Activated CD8-positive, alpha-beta memory T cell treated with anti-CD3 and anti-CD28 coated beads, Interleukin-2, amount 10 ng/mL, durations not matched to agents 7 days and 5 days (primary cell): ENCODE results near the gene IL17C. TPM values are rescaled to one million over a fixed set of nuclear protein-coding genes. Genes with fewer than 3 reads are reported as not detected.
"Not testable (repeated sequence)": the region's sequence is repeated elsewhere in the genome, so short reads cannot be mapped to it uniquely, and the experiment has no call there.

Experiments
- ATAC-seq: fragments of 150-1000 bp; cut with Tn5 transposase; one replicate; pipeline ENCODE4 v1.10.0; 2021; ENCODE audit warnings: moderate library complexity
- CTCF ChIA-PET: fragments of 350-600 bp; sonication (Branson Sonifier 250); formaldehyde crosslinking; loops from one replicate; lab custom pipeline; 2021; ENCODE audit warnings: antibody characterized with exemption; lab: Charles Lee
- DNase-seq: peaks from one replicate; pipeline ENCODE4 v3.0.0-alpha.2; 2020
- H3K27ac Mint-ChIP-seq: one replicate; pipeline ENCODE4 v1.8.0; 2021; ENCODE audit warnings: mild to moderate bottlenecking, mixed read lengths
- H3K27me3 Mint-ChIP-seq: one replicate; pipeline ENCODE4 v1.8.0; 2021; ENCODE audit warnings: mixed read lengths
- H3K36me3 Mint-ChIP-seq: one replicate; pipeline ENCODE4 v1.8.0; 2021; ENCODE audit warnings: mild to moderate bottlenecking, mixed read lengths
- H3K4me1 Mint-ChIP-seq: one replicate; pipeline ENCODE4 v1.8.0; 2021; ENCODE audit warnings: mixed read lengths
- H3K4me3 Mint-ChIP-seq: one replicate; pipeline ENCODE4 v1.8.0; 2021; ENCODE audit warnings: mild to moderate bottlenecking, moderate library complexity, mixed read lengths
- H3K9me3 Mint-ChIP-seq: one replicate; pipeline ENCODE4 v1.8.0; 2022; ENCODE audit warnings: low read depth, mixed read lengths
- total RNA-seq, 2 experiments: library from RNA; stranded (reverse); gene quantifications; one replicate each; pipeline ENCODE4 v1.2.3, GENCODE V29; 2021

Gene IL17C
- total RNA-seq, 2 experiments from 2014 or later = 0.29 TPM; not detected in 1

- DNase-seq (no peak), ATAC-seq (no peak)
- Mint-ChIP-seq H3K9me3 (no peaks in the 10 kb centered on the region), H3K4me3 (no peak overlapping the region), H3K27me3 (no peaks in the 10 kb centered on the region), H3K27ac (no peak overlapping the region), H3K36me3 (peaks cover 29% of the 10 kb centered on the region), H3K4me1 (peaks cover 6% of the 10 kb centered on the region)
- CTCF ChIA-PET = no interaction called here
Observed at GRCh38 chr16:88599825-88600538, 38.4 kb upstream of the IL17C start.

DNA sequence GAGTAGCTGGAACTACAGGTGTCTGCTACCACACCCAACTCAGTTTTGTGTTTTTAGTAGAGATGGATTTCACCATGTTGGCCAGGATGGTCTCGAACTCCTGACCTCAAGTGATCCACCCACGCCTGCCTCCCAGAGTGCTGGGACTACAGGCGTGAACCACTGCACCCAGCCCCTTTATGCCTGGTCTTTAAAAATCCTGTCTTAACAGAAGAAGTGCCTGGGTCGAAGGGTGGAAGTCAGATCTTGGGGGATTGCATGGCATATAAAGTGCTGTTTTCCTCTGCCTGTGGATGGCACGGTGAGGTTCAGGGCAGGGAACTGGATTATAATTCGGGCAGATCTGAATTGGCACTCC is 37.9 kb upstream of the IL17C start:
- H3K27ac Mint-ChIP-seq = no peak overlapping the region
- H3K36me3 Mint-ChIP-seq = peaks cover 28% of the 10 kb centered on the region
- no peak overlapping the region for H3K4me3 Mint-ChIP-seq
- CTCF ChIA-PET = no interaction called here
- ATAC-seq (no peak), DNase-seq (no peak)
- H3K9me3 Mint-ChIP-seq = no peaks in the 10 kb centered on the region
- H3K4me1 Mint-ChIP-seq = peaks cover 6% of the 10 kb centered on the region
- H3K27me3 Mint-ChIP-seq = no peaks in the 10 kb centered on the region

GRCh38 chr16:88601313-88602036 is 36.9 kb upstream of the IL17C start:
- DNase-seq (no peak), ATAC-seq (no peak)
- peaks cover 26% of the 10 kb centered on the region for H3K36me3 Mint-ChIP-seq
- peaks cover 6% of the 10 kb centered on the region for H3K4me1 Mint-ChIP-seq
- H3K4me3 Mint-ChIP-seq = no peak overlapping the region
- CTCF ChIA-PET = no interaction called here
- no peak overlapping the region for H3K27ac Mint-ChIP-seq
- H3K9me3 Mint-ChIP-seq = no peaks in the 10 kb centered on the region
- no peaks in the 10 kb centered on the region for H3K27me3 Mint-ChIP-seq

DNA sequence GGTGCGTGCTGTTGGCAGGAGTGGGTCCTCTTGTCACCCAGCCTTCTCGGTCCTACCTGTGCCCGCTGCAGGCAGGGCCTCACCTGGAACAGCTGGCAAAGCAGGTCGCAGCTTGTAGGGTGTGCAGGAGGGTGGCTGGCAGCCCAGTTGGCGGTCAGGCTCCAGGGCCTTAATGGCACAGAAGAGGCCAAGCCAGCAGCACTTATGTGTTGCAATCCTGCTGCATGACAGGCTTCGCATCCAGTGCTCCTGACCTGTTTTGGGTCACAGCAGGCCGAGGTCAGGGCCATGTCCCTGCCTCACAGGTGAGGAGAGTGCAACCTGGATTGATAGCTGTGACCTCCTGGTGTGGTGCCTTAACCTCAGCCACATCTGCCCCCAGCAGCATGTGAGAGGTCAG is 36.3 kb upstream of the IL17C start:
- Mint-ChIP-seq H3K4me1 (peaks cover 4% of the 10 kb centered on the region), H3K36me3 (peaks cover 27% of the 10 kb centered on the region), H3K9me3 (no peaks in the 10 kb centered on the region), H3K27ac (no peak overlapping the region), H3K27me3 (no peaks in the 10 kb centered on the region), H3K4me3 (no peak overlapping the region)
- ATAC-seq (no peak), DNase-seq (no peak)
- CTCF ChIA-PET = no interaction called here

DNA sequence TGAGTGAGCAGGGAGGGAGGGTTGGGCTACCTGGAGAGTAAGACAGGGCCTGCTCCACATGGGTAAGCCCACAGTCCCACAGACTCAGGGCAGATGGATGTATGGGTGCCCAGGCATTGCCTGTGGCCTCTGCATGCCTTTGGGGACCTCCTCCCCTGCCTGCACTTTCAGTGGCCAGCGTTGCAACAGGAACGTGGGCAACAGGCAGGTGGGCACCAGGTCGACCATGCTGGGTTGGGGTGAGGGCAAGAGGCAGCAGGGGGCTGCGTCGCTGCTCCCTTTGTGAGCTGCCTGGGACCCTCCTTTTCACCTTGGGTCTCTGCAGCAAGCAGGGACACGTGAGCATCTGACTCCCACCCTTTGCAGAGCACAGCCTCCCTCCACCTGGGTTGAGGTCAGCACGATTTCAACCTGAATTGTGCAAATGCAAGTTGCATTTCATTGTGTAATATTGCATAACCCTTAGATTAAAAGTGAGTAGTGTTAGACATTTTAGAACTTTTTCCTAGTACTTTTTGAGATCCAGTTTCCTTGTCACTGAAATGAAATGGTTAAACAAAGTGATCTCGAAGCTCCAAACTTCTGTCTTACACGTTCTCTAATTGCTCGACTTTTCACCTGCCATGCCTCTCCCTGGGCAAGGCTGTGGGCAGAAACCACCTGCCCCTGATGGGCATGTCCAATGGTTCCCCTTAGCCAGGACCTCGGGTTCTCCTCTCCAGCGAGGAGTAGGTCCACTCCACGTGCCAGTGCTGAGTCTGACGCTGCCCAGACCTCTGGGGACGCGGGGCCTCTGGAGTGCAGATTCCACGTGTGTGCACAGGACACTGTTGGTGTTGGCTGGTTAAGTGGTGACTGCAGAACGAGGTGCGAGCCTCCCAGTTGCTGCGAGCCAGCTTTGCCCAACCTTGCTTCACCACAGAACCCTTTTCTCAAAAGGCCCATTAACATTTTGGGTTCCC is 32.9 kb upstream of the IL17C start:
- H3K4me1 Mint-ChIP-seq = no peaks in the 10 kb centered on the region
- ATAC-seq (no peak), DNase-seq (no peak)
- H3K27me3 Mint-ChIP-seq = no peaks in the 10 kb centered on the region
- H3K27ac Mint-ChIP-seq = no peak overlapping the region
- peaks cover 31% of the 10 kb centered on the region for H3K36me3 Mint-ChIP-seq
- no peak overlapping the region for H3K4me3 Mint-ChIP-seq
- CTCF ChIA-PET = no interaction called here
- no peaks in the 10 kb centered on the region for H3K9me3 Mint-ChIP-seq

GRCh38 chr16:88606148-88606757 is 32.1 kb upstream of the IL17C start:
- H3K4me1 Mint-ChIP-seq = no peaks in the 10 kb centered on the region
- ATAC-seq = no peak
- CTCF ChIA-PET = no interaction called here
- H3K4me3 Mint-ChIP-seq = no peak overlapping the region
- H3K27me3 Mint-ChIP-seq = no peaks in the 10 kb centered on the region
- peaks cover 30% of the 10 kb centered on the region for H3K36me3 Mint-ChIP-seq
- H3K9me3 Mint-ChIP-seq = no peaks in the 10 kb centered on the region
- no peak overlapping the region for H3K27ac Mint-ChIP-seq
- DNase-seq = no peak

- no peaks in the 10 kb centered on the region for H3K9me3 Mint-ChIP-seq
Observed at GRCh38 chr16:88608076-88608475, 30.3 kb upstream of the IL17C start.

GRCh38 chr16:88609426-88609825 is 28.9 kb upstream of the IL17C start:
- H3K27ac Mint-ChIP-seq, H3K9me3 Mint-ChIP-seq, ATAC-seq, CTCF ChIA-PET, H3K4me3 Mint-ChIP-seq, H3K27me3 Mint-ChIP-seq, DNase-seq, H3K4me1 Mint-ChIP-seq: not testable (repeated sequence)
- peaks cover 23% of the 10 kb centered on the region for H3K36me3 Mint-ChIP-seq

More at GRCh38 chr16:88608076-88608475, 30.3 kb upstream of the IL17C start:
- Mint-ChIP-seq H3K27me3 (no peaks in the 10 kb centered on the region), H3K36me3 (peaks cover 25% of the 10 kb centered on the region), H3K4me3 (no peak overlapping the region), H3K4me1 (no peaks in the 10 kb centered on the region), H3K27ac (peak overlapping the region; percentile 29)
- ATAC-seq = no peak
- DNase-seq = no peak
- CTCF ChIA-PET = no interaction called here

GRCh38 chr16:88610080-88610479 is 28.3 kb upstream of the IL17C start:
- Mint-ChIP-seq H3K36me3 (peaks cover 23% of the 10 kb centered on the region), H3K27me3 (no peaks in the 10 kb centered on the region), H3K4me1 (no peaks in the 10 kb centered on the region), H3K4me3 (no peak overlapping the region), H3K9me3 (no peaks in the 10 kb centered on the region), H3K27ac (no peak overlapping the region)
- DNase-seq (no peak), ATAC-seq (no peak)
- CTCF ChIA-PET = no interaction called here

DNA sequence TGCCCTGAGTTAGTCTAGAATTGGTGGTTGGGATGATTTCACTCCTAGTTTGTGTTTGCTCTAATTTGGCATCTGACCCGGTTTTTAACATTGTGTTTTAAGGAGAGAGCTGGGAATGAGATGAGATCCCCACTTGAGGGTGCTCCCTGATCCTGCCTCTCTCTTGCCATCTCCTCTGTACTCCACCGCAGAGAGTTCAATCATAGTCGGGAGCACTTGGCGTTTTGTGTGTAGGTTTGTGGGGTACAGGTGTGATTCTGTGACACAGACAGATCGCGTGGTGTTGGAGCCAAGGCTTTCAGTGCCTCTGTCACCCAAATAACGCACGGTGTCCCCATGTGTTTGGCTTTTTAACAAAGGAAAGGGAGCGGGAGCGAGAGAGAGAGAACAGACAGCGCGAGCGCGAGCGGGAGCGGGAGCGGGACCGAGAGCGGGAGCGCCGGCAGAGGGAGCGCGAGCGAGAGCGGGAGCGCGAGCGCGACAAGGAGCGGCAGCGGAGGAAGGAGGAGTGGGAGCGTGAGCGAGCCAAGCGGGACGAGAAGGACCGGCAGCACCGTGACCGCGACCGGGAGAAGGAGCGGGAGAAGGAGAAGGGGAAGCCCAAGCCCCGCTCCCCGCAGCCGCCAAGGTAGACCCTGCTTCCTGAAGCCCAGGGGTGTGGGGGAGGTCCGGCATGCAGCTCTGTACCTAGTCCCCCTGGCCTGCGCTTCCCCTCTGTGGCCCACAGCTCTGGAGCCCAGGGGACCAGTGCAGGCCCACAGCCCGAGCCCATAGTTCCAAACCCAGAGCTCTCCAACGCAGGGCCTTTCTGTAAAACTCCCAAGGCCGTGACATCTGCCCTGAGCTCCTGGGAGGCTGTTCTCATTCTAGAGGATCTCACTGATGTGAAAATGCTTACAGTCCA is 27.2 kb upstream of the IL17C start:
- no peaks in the 10 kb centered on the region for H3K9me3 Mint-ChIP-seq
- CTCF ChIA-PET = no interaction called here
- no peak overlapping the region for H3K27ac Mint-ChIP-seq
- ATAC-seq = no peak
- DNase-seq = no peak
- H3K27me3 Mint-ChIP-seq = no peaks in the 10 kb centered on the region
- H3K36me3 Mint-ChIP-seq = peaks cover 23% of the 10 kb centered on the region
- H3K4me1 Mint-ChIP-seq = peaks cover 1% of the 10 kb centered on the region
- H3K4me3 Mint-ChIP-seq = no peak overlapping the region

DNA sequence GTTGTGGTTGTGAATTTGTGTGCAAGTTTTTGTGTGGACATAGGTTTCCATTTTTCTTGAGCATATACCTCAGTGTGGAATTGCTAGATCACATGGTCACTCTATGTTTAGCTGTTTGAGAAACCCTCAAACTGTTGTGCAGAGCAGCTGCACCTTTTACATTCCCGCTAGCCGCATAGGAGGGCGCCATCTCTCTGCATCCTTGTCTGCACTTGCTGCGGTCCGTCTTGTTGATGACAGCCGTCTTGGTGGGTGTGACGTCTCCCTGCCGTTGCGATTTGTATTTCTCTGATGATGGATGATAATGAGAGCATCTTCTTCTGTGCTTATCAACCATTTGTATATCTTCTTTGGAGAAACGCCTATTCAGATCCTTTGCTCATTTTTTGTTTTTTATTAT is 25.1 kb upstream of the IL17C start:
- Mint-ChIP-seq H3K4me1 (peaks cover 4% of the 10 kb centered on the region), H3K4me3 (no peak overlapping the region), H3K27ac (peak overlapping the region; percentile 56), H3K27me3 (no peaks in the 10 kb centered on the region), H3K36me3 (peaks cover 18% of the 10 kb centered on the region), H3K9me3 (no peaks in the 10 kb centered on the region)
- DNase-seq = no peak
- no peak for ATAC-seq
- CTCF ChIA-PET = no interaction called here

GRCh38 chr16:88613911-88614817 is 24.2 kb upstream of the IL17C start:
- Mint-ChIP-seq H3K9me3 (no peaks in the 10 kb centered on the region), H3K27ac (peak overlapping the region; percentile 56), H3K36me3 (peaks cover 16% of the 10 kb centered on the region), H3K4me1 (peaks cover 13% of the 10 kb centered on the region), H3K4me3 (no peak overlapping the region), H3K27me3 (no peaks in the 10 kb centered on the region)
- ATAC-seq (no peak), DNase-seq (no peak)
- CTCF ChIA-PET = no interaction called here
